ENCODE results near the gene NRG4. TPM values are rescaled to one million over a fixed set of nuclear protein-coding genes. Genes with fewer than 3 reads are reported as not detected.
"Not testable (repeated sequence)": the region's sequence is repeated elsewhere in the genome, so short reads cannot be mapped to it uniquely, and the experiment has no call there.

Gene NRG4
- polyA plus RNA-seq, 10 donors, result 0.19 to 1.9 (median 0.61) TPM

DNA sequence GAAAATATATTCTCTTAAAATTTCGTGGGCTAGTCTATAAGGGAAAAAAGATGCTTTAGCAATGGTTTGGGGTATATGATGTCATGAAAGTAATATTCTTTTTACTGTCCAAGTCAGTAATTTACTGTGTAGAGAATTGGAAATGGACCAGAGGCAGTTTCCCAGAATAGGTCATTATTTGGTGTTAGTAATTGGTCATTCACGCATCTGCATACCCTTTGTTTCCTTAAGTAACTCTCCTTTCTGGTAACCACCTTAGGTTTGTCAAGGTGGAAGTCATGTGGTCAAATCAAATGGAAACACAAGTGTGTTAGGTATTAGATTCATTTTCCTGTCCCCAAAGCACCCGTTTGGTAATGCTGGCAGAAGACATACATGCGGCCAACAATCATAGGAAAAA lies 84.6 kb downstream of the NRG4 start:
- DNase-seq, result no peak

DNA sequence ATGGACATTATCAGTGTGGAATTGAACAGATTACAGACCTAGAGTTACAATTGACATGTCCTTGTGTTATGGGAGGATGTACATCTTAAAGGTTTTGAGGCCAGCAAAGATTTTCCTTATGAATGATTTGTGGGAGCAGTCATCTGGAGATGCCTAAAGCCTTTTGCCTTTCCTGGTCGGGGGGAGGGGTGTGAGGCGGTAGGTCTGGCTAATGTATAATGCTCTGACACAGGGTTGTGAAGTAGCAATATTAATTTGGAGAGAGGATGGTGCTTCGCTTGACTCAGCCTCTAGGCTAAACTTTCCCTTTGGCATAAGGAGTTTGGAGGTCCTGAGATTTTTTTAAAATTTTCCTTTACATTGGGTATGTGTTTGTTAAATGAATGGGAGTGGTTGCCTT lies 85.3 kb downstream of the NRG4 start:
- DNase-seq, result no peak

DNA sequence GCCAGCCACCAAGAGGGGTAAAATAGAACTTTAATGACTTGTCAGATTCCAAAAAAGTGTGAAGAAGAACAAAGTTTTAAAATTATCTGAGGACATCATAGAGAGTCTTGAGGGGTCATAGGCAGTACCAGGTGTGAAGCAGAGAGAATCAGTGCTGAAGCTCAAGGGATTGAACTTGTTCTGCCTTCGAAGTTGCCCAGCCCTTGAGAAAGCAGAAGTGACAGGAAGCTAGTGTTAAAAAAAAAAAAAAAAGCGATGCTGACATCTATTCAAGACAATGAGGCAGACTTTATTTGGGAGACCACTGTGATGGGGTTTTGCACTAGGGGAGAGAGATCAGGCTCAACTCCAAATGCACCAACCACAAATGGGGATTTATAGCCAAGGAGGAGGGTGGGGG lies 86.8 kb downstream of the NRG4 start:
- no peak for DNase-seq

DNA sequence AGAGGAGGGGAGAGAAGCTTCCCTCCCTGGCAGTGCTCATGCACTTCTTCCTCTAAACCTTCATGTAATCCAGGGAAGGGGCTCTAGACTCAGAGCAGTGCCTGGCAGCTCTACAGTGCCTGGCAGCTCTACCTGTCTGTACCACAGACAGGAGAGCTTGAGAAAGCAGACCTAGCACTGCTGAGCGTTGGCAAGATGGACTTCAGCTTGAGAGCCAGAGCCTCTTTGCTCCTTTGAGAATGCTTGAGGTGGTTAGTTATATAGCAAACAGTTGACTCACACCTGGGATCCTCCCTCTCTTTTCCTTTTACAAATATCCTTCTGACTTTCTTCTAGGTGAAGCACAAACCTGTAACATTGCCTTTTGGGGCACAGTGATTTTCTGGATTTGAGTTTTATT lies 87.6 kb downstream of the NRG4 start:
- DNase-seq, result no peak

DNA sequence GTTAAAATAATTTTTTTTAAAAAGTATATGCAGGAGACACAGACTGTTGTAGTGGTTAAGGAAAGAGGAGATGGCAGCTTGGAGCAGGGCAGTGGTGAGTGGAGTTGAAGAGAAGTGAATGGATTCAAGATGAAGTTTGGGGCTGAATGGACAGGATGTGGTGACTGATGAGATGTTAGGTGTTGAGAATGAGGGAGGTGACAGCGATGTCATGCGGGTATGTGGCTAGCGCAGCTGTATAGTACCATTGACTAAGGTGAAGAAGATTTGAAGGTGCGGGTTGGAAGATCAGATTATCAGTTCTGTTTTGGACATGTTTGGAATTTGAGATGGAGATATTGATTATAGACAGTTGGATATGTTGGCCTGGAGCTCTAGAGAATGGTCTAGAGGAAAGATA lies 88.5 kb downstream of the NRG4 start:
- DNase-seq, result no peak

DNA sequence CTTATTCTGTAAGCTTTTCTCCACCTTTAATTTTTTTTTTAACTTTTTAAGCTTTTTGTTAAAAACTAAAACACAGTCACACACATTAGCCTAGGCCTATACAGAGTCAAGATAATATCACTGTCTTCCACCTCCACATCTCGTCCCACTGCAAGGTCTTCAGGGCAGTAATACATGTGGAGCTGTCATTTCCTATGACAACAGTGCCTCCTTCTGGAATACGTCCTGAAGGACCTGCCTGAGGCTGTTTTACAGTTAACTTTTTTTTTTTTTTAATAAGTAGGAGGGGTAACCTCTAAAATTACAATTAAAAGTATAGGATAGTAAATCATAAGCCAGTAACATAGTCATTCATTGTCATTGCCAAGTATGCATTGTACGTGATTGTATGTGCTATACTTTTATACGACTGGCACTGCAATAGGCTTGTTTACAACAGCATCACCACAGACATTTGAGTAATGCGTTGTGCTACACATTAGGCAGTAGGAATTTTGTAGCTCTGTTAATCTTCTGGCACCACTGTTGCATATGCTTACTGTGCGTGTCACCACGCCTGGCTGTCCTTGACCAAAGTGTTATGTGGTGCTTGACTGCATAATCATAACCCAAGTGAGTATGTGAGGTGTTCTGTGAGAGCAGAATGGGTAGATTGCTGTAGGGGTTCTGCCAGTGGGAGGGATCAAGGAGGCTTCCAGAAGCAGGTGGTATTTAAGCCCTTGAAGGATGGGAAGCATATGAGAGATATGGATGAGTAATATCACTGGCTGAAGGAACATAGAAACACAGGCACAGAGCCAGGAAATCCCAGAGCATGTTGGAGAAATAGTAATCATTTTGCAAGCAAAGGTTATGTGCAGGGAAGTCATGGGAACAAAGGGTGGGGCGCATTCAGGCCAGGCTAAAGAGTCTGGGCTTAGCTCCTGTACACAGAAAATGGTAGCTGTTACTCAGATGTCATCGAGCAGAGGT lies 90.2 kb downstream of the NRG4 start:
- DNase-seq, result peak; percentile 28 to 45 (median 37)

DNA sequence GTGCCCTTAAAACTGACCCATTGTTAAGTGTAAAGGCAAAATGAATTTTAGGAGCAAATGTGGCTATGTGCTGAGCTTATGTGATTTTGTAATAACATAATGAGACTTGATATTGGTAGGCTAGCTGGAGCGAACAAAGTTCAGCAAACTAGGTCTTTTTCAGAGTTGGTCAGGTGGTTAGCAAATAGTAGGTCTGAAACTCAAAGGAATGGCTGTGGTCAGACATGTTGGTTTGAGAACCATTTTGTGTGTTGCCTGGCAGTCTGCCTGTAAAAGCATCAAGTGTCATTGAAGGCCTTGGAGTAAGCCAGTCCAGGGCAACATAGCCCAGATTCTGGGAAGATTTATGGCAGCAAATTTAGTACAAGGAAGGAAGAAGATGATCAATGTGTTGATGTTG lies 92.1 kb downstream of the NRG4 start:
- no peak for DNase-seq

DNA sequence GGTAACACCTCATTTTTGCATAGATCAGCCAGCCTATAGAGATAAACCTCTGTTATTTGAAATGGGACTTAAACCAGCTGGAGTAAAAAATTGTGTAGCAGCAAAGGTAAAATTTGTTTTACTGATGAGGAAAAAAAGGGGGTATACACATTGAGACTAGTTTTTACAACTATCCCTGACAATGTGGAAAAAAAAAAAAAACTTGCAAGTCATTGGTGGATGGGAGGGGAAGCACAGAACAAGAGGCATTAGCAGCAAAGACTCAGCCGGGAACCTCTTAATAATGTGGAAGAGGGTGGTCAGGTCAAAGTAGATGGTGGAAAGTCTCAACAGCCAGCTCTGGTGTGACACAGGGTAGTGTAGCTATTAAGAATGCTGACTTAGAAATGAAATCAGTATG lies 94.1 kb downstream of the NRG4 start:
- DNase-seq, result no peak

DNA sequence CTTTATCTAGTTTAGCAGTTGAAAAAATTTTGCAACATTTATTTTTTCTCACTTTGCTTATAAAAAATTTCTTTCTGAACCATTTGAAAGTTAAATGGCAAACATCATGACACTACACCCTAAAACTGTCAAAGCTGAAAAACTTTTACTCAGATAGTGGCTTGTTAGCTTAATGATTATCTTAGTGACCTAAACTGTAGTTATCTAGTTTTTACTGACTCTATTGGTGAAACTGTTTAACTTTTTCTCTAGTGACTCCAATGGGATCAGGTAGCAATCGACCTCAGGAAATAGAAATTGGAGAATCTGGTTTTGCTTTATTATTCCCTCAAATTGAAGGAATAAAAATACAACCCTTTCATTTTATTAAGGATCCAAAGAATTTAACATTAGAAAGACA lies 95.2 kb downstream of the NRG4 start:
- DNase-seq, result no peak

DNA sequence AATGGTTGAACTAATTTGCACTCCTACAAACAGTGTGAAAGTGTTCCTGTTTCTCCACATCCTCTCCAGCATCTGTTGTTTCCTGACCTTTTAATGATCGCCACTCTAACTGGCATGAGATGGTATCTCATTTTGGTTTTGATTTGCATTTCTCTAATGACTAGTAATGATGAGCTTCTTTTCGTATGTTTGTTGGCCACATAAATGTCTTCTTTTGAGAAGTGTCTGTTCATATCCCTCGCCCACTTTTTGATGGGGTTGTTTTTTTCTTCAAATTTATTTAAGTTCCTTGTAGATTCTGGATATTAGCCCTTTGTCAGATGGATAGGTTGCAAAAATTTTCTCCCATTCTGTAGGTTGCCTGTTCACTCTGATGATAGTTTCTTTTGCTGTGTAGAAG lies 101.9 kb downstream of the NRG4 start:
- DNase-seq, result not testable (repeated sequence)

DNA sequence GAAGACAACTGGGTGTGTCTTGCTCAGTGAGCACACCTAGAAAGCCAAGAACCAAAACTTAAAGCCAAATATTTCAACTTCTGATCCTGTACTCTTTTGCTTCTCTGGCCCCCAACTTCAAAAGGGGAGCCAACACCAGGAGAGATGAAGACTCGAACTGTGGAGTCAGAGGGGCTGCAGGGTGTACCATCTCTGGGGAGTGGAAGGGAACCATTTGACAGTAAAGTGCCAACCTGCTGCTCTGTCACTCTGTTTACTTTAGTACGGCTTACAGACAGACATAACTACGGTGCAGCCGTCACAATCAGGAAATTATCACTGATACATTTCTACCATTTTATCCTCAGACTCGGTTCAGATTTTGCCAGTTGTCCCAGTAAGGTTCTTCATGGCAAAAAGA lies 107.0 kb downstream of the NRG4 start:
- no peak for DNase-seq

DNA sequence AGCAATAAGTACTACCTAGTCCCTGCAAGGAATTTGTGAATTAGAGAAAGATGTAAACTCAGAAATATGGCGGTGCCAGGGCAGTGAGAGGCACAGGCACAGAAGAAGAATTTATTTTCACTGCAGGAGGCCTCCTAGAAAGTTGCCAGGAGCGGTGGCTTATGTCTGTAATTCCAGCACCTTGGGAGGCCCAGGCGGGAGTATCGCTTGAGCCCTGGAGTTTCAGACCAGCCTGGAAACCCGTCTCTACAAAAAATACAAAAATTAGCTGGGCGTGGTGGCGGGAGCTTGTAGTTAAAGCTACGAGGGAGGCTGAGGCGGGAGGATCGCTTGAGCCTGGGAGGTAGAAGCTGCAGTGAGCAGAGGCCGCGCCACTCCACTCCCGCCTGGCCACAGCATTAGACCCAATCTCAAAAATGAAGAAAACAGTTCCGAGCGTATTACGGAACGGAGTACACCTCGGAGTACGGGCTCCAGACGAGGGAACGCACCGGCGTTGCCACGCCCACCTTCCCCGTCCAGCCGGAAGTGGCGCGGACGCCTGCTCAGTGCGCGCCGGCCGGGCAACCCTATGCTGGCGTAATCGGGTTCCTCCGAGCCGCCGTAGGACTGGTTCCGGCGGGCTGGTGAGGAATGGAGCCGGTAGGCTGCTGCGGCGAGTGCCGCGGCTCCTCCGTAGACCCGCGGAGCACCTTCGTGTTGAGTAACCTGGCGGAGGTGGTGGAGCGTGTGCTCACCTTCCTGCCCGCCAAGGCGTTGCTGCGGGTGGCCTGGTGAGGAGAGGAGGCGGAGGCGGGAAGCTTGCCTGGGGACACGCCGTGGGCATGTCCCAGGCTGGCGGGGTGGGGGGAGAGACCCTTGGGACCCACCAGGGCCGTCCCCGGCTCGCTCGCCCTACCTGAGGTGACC lies 108.6 kb downstream of the NRG4 start, which contains the start of gene FBXO22:
TSS of gene FBXO22 (plus strand) at position 548 of the 909 bp plus-strand sequence. CDS start at position 634, 86 bp downstream.
- DNase-seq, result peak; percentile 89 to 96 (median 92)

DNA sequence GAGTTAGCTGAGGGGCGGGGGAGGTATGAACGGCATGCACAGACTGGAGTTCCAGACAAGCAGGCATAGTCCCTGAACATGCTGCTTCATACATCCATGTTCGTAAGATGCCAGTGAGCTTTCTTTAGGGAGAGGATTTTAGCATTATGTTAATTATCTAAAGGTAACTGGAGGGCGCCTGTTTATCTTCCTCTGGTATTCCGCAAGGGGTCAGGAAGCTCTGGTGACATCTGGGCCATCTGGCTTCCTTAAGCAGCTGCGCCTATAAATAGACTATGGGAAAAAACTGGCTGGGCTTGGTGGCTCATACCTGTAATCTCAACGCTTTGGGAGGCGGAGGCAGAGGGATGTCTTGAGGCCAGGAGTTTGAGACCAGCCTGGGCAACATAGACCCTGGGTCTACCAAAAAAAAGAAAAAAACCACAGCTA lies 110.1 kb downstream of the NRG4 start:
- peak; percentile 27 to 41 (median 34) for DNase-seq

DNA sequence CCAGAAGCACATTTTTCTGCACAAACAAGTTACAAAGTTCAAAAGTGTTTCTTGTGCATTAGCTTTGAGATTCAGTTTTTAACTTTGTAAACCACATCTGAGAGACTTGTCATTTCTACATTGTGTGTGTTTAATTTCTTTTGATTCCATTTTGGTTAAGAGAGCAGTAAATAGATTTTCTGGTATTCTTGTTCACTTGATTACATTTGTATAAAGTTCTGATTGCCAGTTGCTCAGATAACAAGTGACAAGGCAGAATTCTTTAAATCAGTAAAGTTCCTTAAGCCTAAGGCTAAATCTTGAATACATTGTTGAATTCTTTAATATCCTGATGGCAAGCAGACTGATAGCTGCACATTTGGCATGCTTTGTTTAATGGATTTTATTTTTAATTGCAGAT lies 111.6 kb downstream of the NRG4 start:
- DNase-seq, result no peak

DNA sequence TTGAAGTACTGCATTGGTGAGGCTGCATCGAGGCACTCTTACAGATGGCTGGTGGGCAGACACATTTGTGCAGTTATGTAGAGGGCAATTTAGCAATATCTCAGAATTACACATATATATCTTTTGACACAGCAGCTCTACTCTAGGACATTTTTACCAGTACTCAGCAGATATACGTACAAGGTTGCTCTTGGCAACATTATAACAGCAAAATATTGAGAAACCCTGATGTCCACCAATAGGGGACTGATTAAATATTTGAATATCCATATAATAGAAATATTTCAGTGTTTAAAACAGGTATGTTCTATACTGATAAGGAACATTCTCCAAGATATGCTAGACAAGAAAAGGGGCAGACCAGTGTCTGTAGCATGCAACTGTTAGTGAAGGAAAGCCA lies 116.5 kb downstream of the NRG4 start:
- no peak for DNase-seq

DNA sequence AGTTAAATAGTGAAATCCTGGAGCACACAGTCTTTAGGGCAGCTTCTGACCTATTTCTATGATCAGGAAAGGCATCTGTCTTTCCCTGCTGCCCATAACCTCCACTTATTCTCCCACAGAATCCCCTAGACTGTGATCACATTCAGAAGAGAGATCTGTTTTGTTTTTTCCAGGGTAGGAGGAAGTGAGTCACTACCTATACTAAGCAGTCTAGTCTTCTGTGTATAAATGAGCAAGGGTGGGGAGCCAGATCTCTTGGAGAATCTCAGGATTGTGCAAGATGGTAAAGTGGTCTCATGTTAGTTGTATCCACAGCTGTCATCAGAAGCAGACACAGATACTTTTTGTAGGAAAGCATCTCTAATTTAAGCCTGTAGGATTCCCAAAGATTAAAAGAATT lies 120.3 kb downstream of the NRG4 start:
- peak in 1 of 3 donors; percentile 70 for DNase-seq

Other genes with a start within 250 kb of the NRG4 start
- gene UBE2Q2, start 169.0 kb downstream of the NRG4 start, polyA plus RNA-seq (ENCODE audit: insufficient read length in 10 of 10), result 10 to 100 TPM; 44.0 to 64.5 (median 56.1) TPM
- 10 to 100 TPM; 21.0 to 29.4 (median 24.4) TPM for gene FBXO22, start 108.5 kb downstream of the NRG4 start, polyA plus RNA-seq (ENCODE audit: insufficient read length in 10 of 10)
- gene TMEM266, start 47.6 kb upstream of the NRG4 start, polyA plus RNA-seq (ENCODE audit: insufficient read length in 10 of 10), result 1 to 10 TPM in 1 of 10 donors, under 1 TPM in 9; 0.23 to 1.0 (median 0.32) TPM